ENCODE measurements around the gene RXRB. TPM values are rescaled to one million over a fixed set of nuclear protein-coding genes. Genes with fewer than 3 reads are reported as not detected.

RXRB gene
- polyA plus RNA-seq, 3 donors: 4.5 to 74.5 (median 5.1) TPM

DNA sequence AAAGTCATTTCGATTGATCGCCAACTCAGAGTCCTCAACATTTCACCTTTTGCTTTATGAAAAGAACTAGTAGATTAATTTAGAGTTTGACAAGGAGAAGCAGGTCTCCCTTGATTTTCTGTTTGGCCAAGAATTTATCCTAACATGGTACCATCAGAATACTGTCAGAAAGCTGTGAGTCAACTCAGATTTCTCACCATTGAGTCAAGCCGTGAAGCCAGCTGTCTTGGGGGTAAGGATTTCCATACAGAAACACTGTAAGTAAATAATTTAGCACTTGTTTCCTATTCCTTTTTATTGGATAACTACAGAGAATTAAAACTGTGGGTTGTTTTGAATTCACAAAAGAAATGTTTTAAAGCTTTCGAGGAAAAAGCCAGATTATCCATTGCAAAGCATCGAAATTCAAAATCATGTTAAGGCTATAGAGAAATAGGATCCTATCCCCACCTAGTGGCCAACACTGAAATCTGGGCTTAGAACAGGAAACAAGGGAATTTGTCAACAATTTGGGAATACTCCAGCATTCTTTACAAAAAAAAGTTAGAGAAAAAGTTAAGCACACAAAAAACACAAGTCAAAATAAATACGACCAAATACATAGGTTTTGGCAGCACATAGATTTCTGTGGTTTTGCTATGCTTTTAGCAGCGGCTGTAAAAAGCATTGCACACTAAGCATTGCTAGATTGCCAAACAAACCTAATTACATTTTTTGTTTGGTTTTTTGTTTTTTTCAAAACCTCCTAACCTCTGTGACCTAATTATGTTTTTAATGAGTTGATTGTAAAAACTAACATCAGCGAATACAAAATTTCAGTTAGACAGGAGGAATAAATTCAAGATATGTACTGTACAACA lies 52.4 kb downstream of the RXRB start:
- Histone ChIP-seq H3K4me2 (replicated peaks; ENCODE audit: extremely low read depth, low read length, poor library complexity, severe bottlenecking) (no peak overlapping the region), H3K9ac (ENCODE audit: insufficient read depth, low read length, poor library complexity, severe bottlenecking) (no peak overlapping the region), H3K27ac (ENCODE audit: low read depth in 1 of 2, low read length in 2 of 2) (no peak overlapping the region), H3K4me3 (replicated peaks in 1 of 3; ENCODE audit: low read depth in 2 of 3, low read length in 3 of 3) (no peak overlapping the region), H3K9me3 (replicated peaks in 1 of 2; ENCODE audit: control insufficient read depth in 1 of 2, insufficient read depth in 1 of 2, low read length in 2 of 2) (peaks cover 13 to 15% of the 10 kb centered on the region in 2 donors), H3K27me3 (ENCODE audit: control insufficient read depth in 2 of 2, insufficient read depth in 2 of 2, low read length in 2 of 2) (peaks cover 5% of the 10 kb centered on the region in 2 donors), H4K20me1 (ENCODE audit: insufficient read depth, low read length) (no peaks in the 10 kb centered on the region), H3K4me1 (ENCODE audit: control insufficient read depth in 1 of 2, insufficient read depth in 2 of 2, low read length in 2 of 2) (peaks cover 21 to 22% of the 10 kb centered on the region in 2 donors), H3K79me2 (ENCODE audit: insufficient read depth, low read length) (no peaks in the 10 kb centered on the region), H3K36me3 (replicated peaks in 1 of 2; ENCODE audit: control insufficient read depth in 1 of 2, insufficient read depth in 2 of 2, low read length in 2 of 2) (no peaks in the 10 kb centered on the region), H2AFZ (ENCODE audit: insufficient read depth, low read depth, low read length, poor library complexity, severe bottlenecking) (no peak overlapping the region)
- Mint-ChIP-seq H3K4me1 (peaks cover 13% of the 10 kb centered on the region), H3K27me3 (ENCODE audit: low read depth in 3 of 3) (peaks cover 5 to 8% (median 6%) of the 10 kb centered on the region in 3 donors), H3K9me3 (peaks cover 10 to 26% (median 19%) of the 10 kb centered on the region in 7 donors), H3K4me3 (no peak overlapping the region), H3K27ac (no peak overlapping the region), H3K36me3 (no peaks in the 10 kb centered on the region)
- DNase-seq: peak in 2 of 3 donors; percentile 44 to 52
- no CpG with 5 or more reads among the region's 8 CpGs for WGBS (ENCODE audit: insufficient coverage)
- intact Hi-C loops (cut with micrococcal nuclease): loop anchor here in 1 of 2 donors (10.0 kb wide), 1 partner anchor 123 kb away; no protein-coding TSS in a partner anchor
- TF ChIP-seq, protein P1, sequence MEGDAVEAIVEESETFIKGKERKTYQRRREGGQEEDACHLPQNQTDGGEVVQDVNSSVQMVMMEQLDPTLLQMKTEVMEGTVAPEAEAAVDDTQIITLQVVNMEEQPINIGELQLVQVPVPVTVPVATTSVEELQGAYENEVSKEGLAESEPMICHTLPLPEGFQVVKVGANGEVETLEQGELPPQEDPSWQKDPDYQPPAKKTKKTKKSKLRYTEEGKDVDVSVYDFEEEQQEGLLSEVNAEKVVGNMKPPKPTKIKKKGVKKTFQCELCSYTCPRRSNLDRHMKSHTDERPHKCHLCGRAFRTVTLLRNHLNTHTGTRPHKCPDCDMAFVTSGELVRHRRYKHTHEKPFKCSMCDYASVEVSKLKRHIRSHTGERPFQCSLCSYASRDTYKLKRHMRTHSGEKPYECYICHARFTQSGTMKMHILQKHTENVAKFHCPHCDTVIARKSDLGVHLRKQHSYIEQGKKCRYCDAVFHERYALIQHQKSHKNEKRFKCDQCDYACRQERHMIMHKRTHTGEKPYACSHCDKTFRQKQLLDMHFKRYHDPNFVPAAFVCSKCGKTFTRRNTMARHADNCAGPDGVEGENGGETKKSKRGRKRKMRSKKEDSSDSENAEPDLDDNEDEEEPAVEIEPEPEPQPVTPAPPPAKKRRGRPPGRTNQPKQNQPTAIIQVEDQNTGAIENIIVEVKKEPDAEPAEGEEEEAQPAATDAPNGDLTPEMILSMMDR (IDR thresholded peaks at IDR 0.05): peak; percentile 83

DNA sequence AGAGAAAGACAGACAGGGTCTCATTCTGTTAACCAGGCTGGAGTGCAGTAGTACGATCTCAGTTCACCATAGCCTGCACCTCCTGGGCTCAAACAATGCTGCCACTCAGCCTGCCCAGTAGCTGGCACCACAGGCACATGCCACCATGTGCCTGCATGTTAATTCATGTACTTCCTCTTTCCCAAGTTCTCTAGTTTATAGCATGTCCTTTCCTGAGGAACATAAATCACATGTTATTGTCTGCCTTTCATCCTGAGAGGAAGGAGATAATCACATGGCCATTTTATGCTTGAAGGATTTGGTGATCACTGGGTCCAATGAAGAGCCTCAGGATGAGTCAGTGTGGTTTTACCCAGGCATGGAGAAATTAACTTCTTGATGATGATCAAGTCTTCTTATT lies 56.1 kb downstream of the RXRB start:
- H3K27ac Mint-ChIP-seq: peak overlapping the region; percentile 28 to 94 (median 81)
- Histone ChIP-seq H3K9me3 (replicated peaks in 1 of 2; ENCODE audit: control insufficient read depth in 1 of 2, insufficient read depth in 1 of 2, low read length in 2 of 2) (peaks cover 0 to 3% of the 10 kb centered on the region in 2 donors), H3K9ac (ENCODE audit: insufficient read depth, low read length, poor library complexity, severe bottlenecking) (no peak overlapping the region), H3K36me3 (replicated peaks in 1 of 2; ENCODE audit: control insufficient read depth in 1 of 2, insufficient read depth in 2 of 2, low read length in 2 of 2) (no peaks in the 10 kb centered on the region), H4K20me1 (ENCODE audit: insufficient read depth, low read length) (no peaks in the 10 kb centered on the region), H2AFZ (ENCODE audit: insufficient read depth, low read depth, low read length, poor library complexity, severe bottlenecking) (no peak overlapping the region), H3K4me2 (replicated peaks; ENCODE audit: extremely low read depth, low read length, poor library complexity, severe bottlenecking) (no peak overlapping the region), H3K79me2 (ENCODE audit: insufficient read depth, low read length) (no peaks in the 10 kb centered on the region), H3K4me3 (replicated peaks in 1 of 3; ENCODE audit: low read depth in 2 of 3, low read length in 3 of 3) (no peak overlapping the region), H3K27ac (ENCODE audit: low read depth in 1 of 2, low read length in 2 of 2) (peak overlapping the region; percentile 32 to 61), H3K4me1 (ENCODE audit: control insufficient read depth in 1 of 2, insufficient read depth in 2 of 2, low read length in 2 of 2) (peaks cover 35 to 40% of the 10 kb centered on the region in 2 donors), H3K27me3 (ENCODE audit: control insufficient read depth in 2 of 2, insufficient read depth in 2 of 2, low read length in 2 of 2) (peaks cover 0 to 3% of the 10 kb centered on the region in 2 donors)
- intact Hi-C loops (cut with micrococcal nuclease): loop anchor here in 1 of 2 donors (10.0 kb wide), 1 partner anchor 120 kb away; no protein-coding TSS in a partner anchor
- peaks cover 2 to 10% (median 4%) of the 10 kb centered on the region in 7 donors for H3K9me3 Mint-ChIP-seq
- peaks cover 3 to 7% (median 3%) of the 10 kb centered on the region in 3 donors for H3K27me3 Mint-ChIP-seq (ENCODE audit: low read depth in 3 of 3)
- peaks cover 30% of the 10 kb centered on the region for H3K4me1 Mint-ChIP-seq
- TF ChIP-seq, protein P1 (IDR thresholded peaks at IDR 0.05): no peak
- H3K36me3 Mint-ChIP-seq: no peaks in the 10 kb centered on the region
- 0% methylated on average over 1 of the region's 1 CpG for WGBS (ENCODE audit: insufficient coverage)
- DNase-seq: peak; percentile 81 to 95 (median 83)
- peak overlapping the region in 1 of 2 donors; percentile 7 for H3K4me3 Mint-ChIP-seq

Small RNA genes within 50 kb of the gene (small RNA-seq; reads per million reads assigned to genes)
- gene MIR219A1 (ENCODE audit: insufficient read length, low read depth) (not detected), gene RNY4P10 (ENCODE audit: insufficient read length, low read depth) (not detected)

Other genes with a start within 250 kb of the RXRB start
- 100 to 1,000 TPM; 434 to 526 (median 515) TPM for gene HLA-DMA, start 247.6 kb downstream of the RXRB start, polyA plus RNA-seq
- 100 to 1,000 TPM in 1 of 3 donors, 10 to 100 TPM in 1, 1 to 10 TPM in 1; 9.6 to 475 (median 21.7) TPM for gene BRD2, start 232.1 kb downstream of the RXRB start, polyA plus RNA-seq
- gene HLA-DOA, start 191.1 kb downstream of the RXRB start, polyA plus RNA-seq: 10 to 100 TPM in 1 of 3 donors, 1 to 10 TPM in 2; 2.8 to 15.4 (median 9.1) TPM
- gene HLA-DPA1, start 127.0 kb downstream of the RXRB start, polyA plus RNA-seq: 1,000 to 10,000 TPM in 1 of 3 donors, 100 to 1,000 TPM in 2; 578 to 1,024 (median 796) TPM
- gene HLA-DPB1, start 124.7 kb downstream of the RXRB start, polyA plus RNA-seq: 100 to 1,000 TPM; 569 to 682 (median 676) TPM
- under 1 TPM in 1 of 3 donors, not detected in 2; 0.57 TPM for gene COL11A2, start 8.2 kb downstream of the RXRB start, polyA plus RNA-seq
- 10 to 100 TPM; 14.5 to 32.7 (median 17.7) TPM for gene SLC39A7, start 202 bp upstream of the RXRB start, polyA plus RNA-seq
- gene HSD17B8, start 4.0 kb upstream of the RXRB start, polyA plus RNA-seq: 10 to 100 TPM in 1 of 3 donors, 1 to 10 TPM in 2; 3.8 to 10.6 (median 4.7) TPM
- 10 to 100 TPM in 1 of 3 donors, 1 to 10 TPM in 2; 4.6 to 27.9 (median 5.7) TPM for gene RING1, start 7.8 kb upstream of the RXRB start, polyA plus RNA-seq
- 100 to 1,000 TPM in 1 of 3 donors, 10 to 100 TPM in 2; 11.0 to 150 (median 14.5) TPM for gene VPS52, start 71.2 kb upstream of the RXRB start, polyA plus RNA-seq
- gene RPS18, start 71.4 kb upstream of the RXRB start, polyA plus RNA-seq: 1,000 to 10,000 TPM; 2,430 to 3,295 (median 2,894) TPM
- gene B3GALT4, start 76.5 kb upstream of the RXRB start, polyA plus RNA-seq: 10 to 100 TPM in 2 of 3 donors, 1 to 10 TPM in 1; 6.5 to 32.2 (median 28.5) TPM
- gene WDR46, start 88.6 kb upstream of the RXRB start, polyA plus RNA-seq: 10 to 100 TPM; 33.3 to 41.0 (median 37.3) TPM
- 10 to 100 TPM; 26.0 to 36.2 (median 28.4) TPM for gene PFDN6, start 88.9 kb upstream of the RXRB start, polyA plus RNA-seq
- 100 to 1,000 TPM in 1 of 3 donors, 10 to 100 TPM in 2; 14.9 to 145 (median 15.5) TPM for gene RGL2, start 98.3 kb upstream of the RXRB start, polyA plus RNA-seq
- gene TAPBP, start 113.4 kb upstream of the RXRB start, polyA plus RNA-seq: 100 to 1,000 TPM; 138 to 228 (median 141) TPM
- gene ZBTB22, start 117.1 kb upstream of the RXRB start, polyA plus RNA-seq: 10 to 100 TPM; 12.2 to 16.5 (median 16.1) TPM
- gene DAXX, start 122.3 kb upstream of the RXRB start, polyA plus RNA-seq: 10 to 100 TPM; 22.3 to 39.2 (median 28.5) TPM
- under 1 TPM; 0.14 to 0.87 (median 0.68) TPM for gene KIFC1, start 191.2 kb upstream of the RXRB start, polyA plus RNA-seq
- gene PHF1, start 210.3 kb upstream of the RXRB start, polyA plus RNA-seq: 10 to 100 TPM in 1 of 3 donors, 1 to 10 TPM in 2; 3.0 to 90.2 (median 3.5) TPM
- 100 to 1,000 TPM; 137 to 160 (median 153) TPM for gene CUTA, start 217.4 kb upstream of the RXRB start, polyA plus RNA-seq
- gene SYNGAP1, start 219.4 kb upstream of the RXRB start, polyA plus RNA-seq: 1 to 10 TPM in 1 of 3 donors, not detected in 2; 4.0 TPM